ENCODE data around the gene MRPS25. TPM values are rescaled to one million over a fixed set of nuclear protein-coding genes. Genes with fewer than 3 reads are reported as not detected.

The MRPS25 gene
- total and polyA plus RNA-seq, 9 of the 15 experiments (the other 6 are each of a cell fraction or from before 2014, with no cell fraction given) = 34.3 to 129 (median 78.2) TPM

DNA sequence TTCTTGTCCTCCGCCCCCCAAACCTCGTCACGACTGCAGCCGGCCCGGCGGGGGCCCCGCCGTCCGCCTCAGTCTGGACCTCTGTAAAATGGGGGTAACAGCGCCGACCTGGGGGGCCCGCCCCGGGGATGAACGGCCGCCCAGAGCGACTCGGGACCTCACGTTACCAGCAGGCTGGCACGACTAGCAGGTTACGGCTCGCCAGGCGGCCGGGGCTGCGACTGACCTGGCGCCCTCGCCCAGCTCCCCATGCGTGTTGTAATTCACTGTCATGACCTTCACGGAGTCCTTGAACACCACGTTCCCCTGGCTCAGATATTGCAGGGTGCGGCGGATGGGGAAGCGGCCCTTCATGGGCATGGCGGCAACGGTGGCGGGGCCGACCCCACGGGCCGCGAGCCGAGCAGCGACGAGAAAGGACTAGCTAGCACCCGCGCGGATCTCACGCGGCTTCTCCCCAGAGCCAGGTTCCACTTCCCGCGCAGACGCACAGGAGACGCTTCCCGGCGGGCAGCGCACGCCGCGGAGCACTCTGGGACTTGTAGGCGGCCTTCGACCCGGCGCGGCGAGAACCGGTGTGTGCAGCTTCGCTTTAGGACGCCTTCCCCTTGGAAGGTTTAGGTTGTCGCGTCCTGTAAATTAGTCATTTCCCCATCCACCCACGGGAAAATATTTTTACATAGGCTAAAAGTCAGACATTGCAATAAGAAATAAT lies at the start of gene MRPS25 (continued):
- TF ChIP-seq, protein P1, sequence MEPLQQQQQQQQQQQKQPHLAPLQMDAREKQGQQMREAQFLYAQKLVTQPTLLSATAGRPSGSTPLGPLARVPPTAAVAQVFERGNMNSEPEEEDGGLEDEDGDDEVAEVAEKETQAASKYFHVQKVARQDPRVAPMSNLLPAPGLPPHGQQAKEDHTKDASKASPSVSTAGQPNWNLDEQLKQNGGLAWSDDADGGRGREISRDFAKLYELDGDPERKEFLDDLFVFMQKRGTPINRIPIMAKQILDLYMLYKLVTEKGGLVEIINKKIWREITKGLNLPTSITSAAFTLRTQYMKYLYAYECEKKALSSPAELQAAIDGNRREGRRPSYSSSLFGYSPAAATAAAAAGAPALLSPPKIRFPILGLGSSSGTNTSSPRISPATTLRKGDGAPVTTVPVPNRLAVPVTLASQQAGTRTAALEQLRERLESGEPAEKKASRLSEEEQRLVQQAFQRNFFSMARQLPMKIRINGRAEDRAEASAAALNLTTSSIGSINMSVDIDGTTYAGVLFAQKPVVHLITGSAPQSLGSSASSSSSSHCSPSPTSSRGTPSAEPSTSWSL (CRISPR knock-in tag; IDR thresholded peaks at IDR 0.05; ENCODE audit: borderline replicate concordance) = no peak
- 0 out of 2 replicates have a peak, but pooled peaks have one; percentile 31 for TF ChIP-seq ZNF165 (CRISPR knock-in tag; IDR thresholded peaks at IDR 0.05; ENCODE audit: borderline replicate concordance)
- peak; percentile 99 for TF ChIP-seq PHF8 (IDR thresholded peaks at IDR 0.05; ENCODE audit: borderline replicate concordance, low read length)
- TF ChIP-seq, protein P2, sequence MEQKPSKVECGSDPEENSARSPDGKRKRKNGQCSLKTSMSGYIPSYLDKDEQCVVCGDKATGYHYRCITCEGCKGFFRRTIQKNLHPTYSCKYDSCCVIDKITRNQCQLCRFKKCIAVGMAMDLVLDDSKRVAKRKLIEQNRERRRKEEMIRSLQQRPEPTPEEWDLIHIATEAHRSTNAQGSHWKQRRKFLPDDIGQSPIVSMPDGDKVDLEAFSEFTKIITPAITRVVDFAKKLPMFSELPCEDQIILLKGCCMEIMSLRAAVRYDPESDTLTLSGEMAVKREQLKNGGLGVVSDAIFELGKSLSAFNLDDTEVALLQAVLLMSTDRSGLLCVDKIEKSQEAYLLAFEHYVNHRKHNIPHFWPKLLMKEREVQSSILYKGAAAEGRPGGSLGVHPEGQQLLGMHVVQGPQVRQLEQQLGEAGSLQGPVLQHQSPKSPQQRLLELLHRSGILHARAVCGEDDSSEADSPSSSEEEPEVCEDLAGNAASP (IDR thresholded peaks at IDR 0.05) = no peak
- no peak for TF ChIP-seq SREBF1 (IDR thresholded peaks at IDR 0.05; ENCODE audit: borderline replicate concordance, low read depth, low read length)
- no peak for TF ChIP-seq CAMTA2 (CRISPR knock-in tag; conservative IDR thresholded peaks at IDR 0.05)
- TF ChIP-seq SMAD1 (IDR thresholded peaks at IDR 0.05; ENCODE audit: low read depth, low read length, partially characterized antibody) = peak; percentile 87
- TF ChIP-seq ZNF253 (CRISPR knock-in tag; conservative IDR thresholded peaks at IDR 0.05) = no peak
- no peak for TF ChIP-seq ZNF140 (CRISPR knock-in tag; IDR thresholded peaks at IDR 0.05)
- TF ChIP-seq ZNF274 (IDR thresholded peaks at IDR 0.05; ENCODE audit: borderline replicate concordance, low read depth, low read length) = no peak
- no peak for TF ChIP-seq CBFA2T2 (conservative IDR thresholded peaks at IDR 0.05)
- peak; percentile 75 for TF ChIP-seq CEBPG (CRISPR knock-in tag; IDR thresholded peaks at IDR 0.05)
- peak in 1 of 2 experiments; percentile 31; a peak in 1 of 4 replicates for TF ChIP-seq CEBPG (tag; conservative IDR thresholded peaks at IDR 0.05 in 1 of 2, IDR thresholded peaks at IDR 0.05 in 1 of 2)
- no peak for TF ChIP-seq HNRNPUL1 (IDR thresholded peaks at IDR 0.05; ENCODE audit: low read length)
- no peak for TF ChIP-seq TSC22D4 (tag; IDR thresholded peaks at IDR 0.05)
- TF ChIP-seq CREM (IDR thresholded peaks at IDR 0.05; ENCODE audit: low read depth) = peak; percentile 80
- TF ChIP-seq, protein P3, sequence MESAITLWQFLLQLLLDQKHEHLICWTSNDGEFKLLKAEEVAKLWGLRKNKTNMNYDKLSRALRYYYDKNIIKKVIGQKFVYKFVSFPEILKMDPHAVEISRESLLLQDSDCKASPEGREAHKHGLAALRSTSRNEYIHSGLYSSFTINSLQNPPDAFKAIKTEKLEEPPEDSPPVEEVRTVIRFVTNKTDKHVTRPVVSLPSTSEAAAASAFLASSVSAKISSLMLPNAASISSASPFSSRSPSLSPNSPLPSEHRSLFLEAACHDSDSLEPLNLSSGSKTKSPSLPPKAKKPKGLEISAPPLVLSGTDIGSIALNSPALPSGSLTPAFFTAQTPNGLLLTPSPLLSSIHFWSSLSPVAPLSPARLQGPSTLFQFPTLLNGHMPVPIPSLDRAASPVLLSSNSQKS (CRISPR knock-in tag; IDR thresholded peaks at IDR 0.05) = no peak
- no peak; a peak in 1 of 4 replicates for TF ChIP-seq FOXA3 (CRISPR knock-in tag; conservative IDR thresholded peaks at IDR 0.05 in 1 of 2, IDR thresholded peaks at IDR 0.05 in 1 of 2)
- peak; percentile 52 for TF ChIP-seq JUND (IDR thresholded peaks at IDR 0.05; ENCODE audit: borderline replicate concordance, low read depth, low read length)
- peak; percentile 51; the same call in 1 of the 3 replicates for TF ChIP-seq JUND (tag; IDR thresholded peaks at IDR 0.05; ENCODE audit: borderline replicate concordance, low read depth, low read length)
- no peak for TF ChIP-seq ASH1L (IDR thresholded peaks at IDR 0.05; ENCODE audit: borderline replicate concordance, low read depth, partially characterized antibody)
- TF ChIP-seq NR2F6 (CRISPR knock-in tag; IDR thresholded peaks at IDR 0.05) = no peak
- no peak for TF ChIP-seq SMARCB1 (IDR thresholded peaks at IDR 0.05; ENCODE audit: insufficient read length, low read depth)

Measured in K562 (cell line).